Measurements from ENCODE around the gene GORASP2. TPM values are rescaled to one million over a fixed set of nuclear protein-coding genes. Genes with fewer than 3 reads are reported as not detected.

The GORASP2 gene
- total RNA-seq, 1 experiment from 2014 or later, result 97.7 TPM

GRCh38 chr2:170950221-170950761 is 21.2 kb downstream of the GORASP2 start:
- Histone ChIP-seq H2BK12ac (ENCODE audit: insufficient read length, low read depth, low read length) (no peak overlapping the region), H3K79me2 (ENCODE audit: insufficient read depth, low read length) (peaks cover 4% of the 10 kb centered on the region; the same call in 1 of the 2 replicates), H2BK5ac (ENCODE audit: insufficient read length, low read length) (no peak overlapping the region), H4K8ac (replicated peaks; ENCODE audit: insufficient read length, low read depth, low read length) (no peak overlapping the region), H3K27ac (ENCODE audit: insufficient read length, low read depth, low read length) (no peak overlapping the region), H3K4ac (ENCODE audit: low read depth, low read length) (no peak overlapping the region), H3K4me1 (ENCODE audit: insufficient read depth, low read length) (no peaks in the 10 kb centered on the region), H3T11ph (ENCODE audit: low read length) (no peak overlapping the region), H2AFZ (ENCODE audit: low read length) (no peak overlapping the region), H3K18ac (ENCODE audit: insufficient read length, low read depth, low read length) (no peak overlapping the region), H4K5ac (ENCODE audit: insufficient read length, low read depth, low read length) (no peak overlapping the region), H4K91ac (ENCODE audit: insufficient read length, low read depth, low read length) (no peak overlapping the region), H3K4me2 (ENCODE audit: insufficient read depth, insufficient read length, low read length) (no peak overlapping the region), H3K23ac (ENCODE audit: insufficient read length, low read depth, low read length) (no peak overlapping the region), H4K20me1 (ENCODE audit: control insufficient read depth, insufficient read depth, insufficient read length) (no peaks in the 10 kb centered on the region), H3K56ac (ENCODE audit: insufficient read length, low read depth, low read length) (no peak overlapping the region), H3K79me1 (ENCODE audit: insufficient read depth, low read depth, low read length, poor library complexity, severe bottlenecking) (peaks cover 3% of the 10 kb centered on the region), H2AK5ac (ENCODE audit: insufficient read length, low read length) (no peak overlapping the region), H2BK15ac (ENCODE audit: low read depth, low read length) (no peak overlapping the region), H3K9ac (ENCODE audit: extremely low read depth, insufficient read length, low read length) (no peak overlapping the region), H3K23me2 (ENCODE audit: insufficient read length, low read depth, low read length, poor library complexity, severe bottlenecking) (no peaks in the 10 kb centered on the region), H2BK120ac (ENCODE audit: low read depth, low read length, poor library complexity, severe bottlenecking) (no peak overlapping the region), H3K27me3 (ENCODE audit: insufficient read depth, low read length) (no peaks in the 10 kb centered on the region), H3K14ac (ENCODE audit: insufficient read depth, low read length) (no peak overlapping the region), H2BK20ac (ENCODE audit: low read depth, low read length, poor library complexity, severe bottlenecking) (no peak overlapping the region), H3K9me3 (ENCODE audit: control insufficient read depth, low read depth, low read length) (no peaks in the 10 kb centered on the region)
- no CpG with 5 or more reads among the region's 4 CpGs for WGBS (ENCODE audit: extremely low coverage, insufficient read length, low lambda C conversion rate)
- Mint-ChIP-seq H3K4me3 (no peak overlapping the region), H3K36me3 (ENCODE audit: insufficient read depth in 1 of 3, low read depth in 3 of 3) (peaks cover 45 to 65% (median 57%) of the 10 kb centered on the region in 3 experiments), H3K9me3 (no peaks in the 10 kb centered on the region), H3K4me1 (no peaks in the 10 kb centered on the region), H3K27me3 (ENCODE audit: low read depth) (no peaks in the 10 kb centered on the region), H3K27ac (no peak overlapping the region)
- TF ChIP-seq CTCF (conservative IDR thresholded peaks at IDR 0.05), result no peak
- no peak for DNase-seq

Data from H9 (cell line).